Neutrophil (primary cell): Measurements from ENCODE around the gene ACBD3.
A peak's percentile ranks its signal among the peaks of the same experiment; 100 is the strongest.

Experiments
- H3K27ac ChIP-seq: fragments of 200-600 bp; sonication (generic); 2 replicates; pipeline ENCODE4 v1.5.1; 2016; ENCODE audit warnings: mild to moderate bottlenecking, moderate library complexity
- H3K27me3 ChIP-seq: fragments of 200-600 bp; sonication (generic); 2 replicates; pipeline ENCODE4 v1.6.0; 2016; ENCODE audit warnings: mild to moderate bottlenecking
- H3K36me3 ChIP-seq: fragments of 200-600 bp; sonication (generic); 2 replicates; pipeline ENCODE4 v1.5.1; 2017
- H3K4me1 ChIP-seq, 2 experiments: fragments of 200-600 bp in 1 of 2; sonication (generic) in 1 of 2; 1 replicate in 1 of 2; 2 replicates in 1 of 2; pipeline versions ENCODE4 v1.5.1 to v1.6.1; 2013 to 2016; ENCODE audit warnings: low read depth in 1 of 2, low read length in 1 of 2, mild to moderate bottlenecking in 1 of 2, moderate library complexity in 1 of 2; ENCODE audit not compliant: control insufficient read depth in 1 of 2, insufficient read depth in 1 of 2
- H3K4me3 ChIP-seq, 2 experiments: fragments of 200-600 bp in 1 of 2; sonication (generic) in 1 of 2; 1 replicate in 1 of 2; 2 replicates in 1 of 2; pipeline ENCODE4 v1.5.1; 2013 to 2016; ENCODE audit warnings: low read depth in 1 of 2, low read length in 1 of 2, mild to moderate bottlenecking in 1 of 2, moderate library complexity in 1 of 2
- H3K9me3 ChIP-seq: fragments of 200-600 bp; sonication (generic); 2 replicates; pipeline ENCODE4 v1.5.1; 2016
- CTCF ChIP-seq: fragments of 200-600 bp; sonication (generic); IDR thresholded peaks from 2 replicates; pipeline ENCODE4 v1.5.1; 2016; ENCODE audit warnings: antibody characterized with exemption

ACBD3 gene

GRCh38 chr1:226129230-226129629, 57.3 kb downstream of the ACBD3 start:
- TF ChIP-seq CTCF: no peak
- Histone ChIP-seq H3K9me3 (no peaks in the 10 kb centered on the region), H3K36me3 (no peaks in the 10 kb centered on the region), H3K27ac (no peak overlapping the region), H3K27me3 (peaks cover 13% of the 10 kb centered on the region), H3K4me3 (no peak overlapping the region), H3K4me1 (peaks cover 0 to 4% of the 10 kb centered on the region in 2 experiments)

GRCh38 chr1:226128487-226129075, 58.0 kb downstream of the ACBD3 start:
- TF ChIP-seq CTCF: no peak
- no peaks in the 10 kb centered on the region for H3K36me3 ChIP-seq
- H3K4me1 ChIP-seq: peaks cover 0 to 4% of the 10 kb centered on the region in 2 experiments
- H3K9me3 ChIP-seq: no peaks in the 10 kb centered on the region
- no peak overlapping the region for H3K27ac ChIP-seq
- peaks cover 19% of the 10 kb centered on the region for H3K27me3 ChIP-seq
- H3K4me3 ChIP-seq: no peak overlapping the region

GRCh38 chr1:226126824-226127569, 59.5 kb downstream of the ACBD3 start:
- H3K36me3 ChIP-seq: no peaks in the 10 kb centered on the region
- no peak overlapping the region for H3K27ac ChIP-seq
- no peaks in the 10 kb centered on the region for H3K9me3 ChIP-seq
- H3K4me3 ChIP-seq: no peak overlapping the region
- H3K4me1 ChIP-seq: peaks cover 7 to 13% of the 10 kb centered on the region in 2 experiments
- no peak for TF ChIP-seq CTCF
- H3K27me3 ChIP-seq: peaks cover 32% of the 10 kb centered on the region

- no peak for TF ChIP-seq CTCF
- H3K36me3 ChIP-seq: no peaks in the 10 kb centered on the region
- no peak overlapping the region for H3K27ac ChIP-seq
- H3K9me3 ChIP-seq: no peaks in the 10 kb centered on the region
- no peak overlapping the region for H3K4me3 ChIP-seq
- peaks cover 43% of the 10 kb centered on the region for H3K27me3 ChIP-seq
- peaks cover 12 to 20% of the 10 kb centered on the region in 2 experiments for H3K4me1 ChIP-seq
These were observed 60.7 kb downstream of the ACBD3 start for GRCh38 chr1:226125831-226126230.

GRCh38 chr1:226125097-226125630, 61.4 kb downstream of the ACBD3 start:
- H3K27me3 ChIP-seq: peaks cover 49% of the 10 kb centered on the region
- no peaks in the 10 kb centered on the region for H3K36me3 ChIP-seq
- H3K4me3 ChIP-seq: no peak overlapping the region
- no peak overlapping the region for H3K27ac ChIP-seq
- H3K9me3 ChIP-seq: no peaks in the 10 kb centered on the region
- H3K4me1 ChIP-seq: peaks cover 13 to 20% of the 10 kb centered on the region in 2 experiments
- TF ChIP-seq CTCF: peak; percentile 91
